Measurements from ENCODE around the gene GALT. TPM values are rescaled to one million over a fixed set of nuclear protein-coding genes. Genes with fewer than 3 reads are reported as not detected.

The GALT gene
- total RNA-seq, 1 donor from 2014 or later = 57.5 TPM

GRCh38 chr9:34694811-34695210, 48.3 kb downstream of the GALT start:
- H3K27me3 Mint-ChIP-seq (ENCODE audit: unreplicated experiment) = peaks cover under 1% of the 10 kb centered on the region
- H3K27ac Mint-ChIP-seq (ENCODE audit: unreplicated experiment) = peak overlapping the region; percentile 55
- peaks cover 5% of the 10 kb centered on the region for H3K36me3 Mint-ChIP-seq (ENCODE audit: unreplicated experiment)
- H3K4me3 Mint-ChIP-seq (ENCODE audit: unreplicated experiment) = no peak overlapping the region
- H3K9me3 Mint-ChIP-seq (ENCODE audit: unreplicated experiment) = no peaks in the 10 kb centered on the region
- TF ChIP-seq CTCF (IDR thresholded peaks at IDR 0.05; ENCODE audit: partially characterized antibody, unreplicated experiment) = no peak
- no peaks in the 10 kb centered on the region for H3K4me1 Mint-ChIP-seq (ENCODE audit: low read depth, unreplicated experiment)
- DNase-seq = no peak

Other genes with a start within 250 kb of the GALT start
- 221 TPM for gene FAM219A, start 188.1 kb upstream of the GALT start, total RNA-seq (ENCODE audit: unreplicated experiment)
- gene DNAI1, start 187.9 kb upstream of the GALT start, total RNA-seq (ENCODE audit: unreplicated experiment) = 1.2 TPM
- 11.5 TPM for gene ENHO, start 123.7 kb upstream of the GALT start, total RNA-seq (ENCODE audit: unreplicated experiment)
- 170 TPM for gene CNTFR, start 57.0 kb upstream of the GALT start, total RNA-seq (ENCODE audit: unreplicated experiment)
- gene RPP25L, start 34.6 kb upstream of the GALT start, total RNA-seq (ENCODE audit: unreplicated experiment) = 12.6 TPM
- gene DCTN3, start 26.2 kb upstream of the GALT start, total RNA-seq (ENCODE audit: unreplicated experiment) = 119 TPM
- not detected for gene ARID3C, start 17.6 kb upstream of the GALT start, total RNA-seq (ENCODE audit: unreplicated experiment)
- gene SIGMAR1, start 8.9 kb upstream of the GALT start, total RNA-seq (ENCODE audit: unreplicated experiment) = 44.4 TPM
- gene IL11RA, start 5.5 kb downstream of the GALT start, total RNA-seq (ENCODE audit: unreplicated experiment) = 28.8 TPM
- 1.7 TPM for gene CCL27, start 16.0 kb downstream of the GALT start, total RNA-seq (ENCODE audit: unreplicated experiment)
- not detected for gene CCL19, start 44.6 kb downstream of the GALT start, total RNA-seq (ENCODE audit: unreplicated experiment)
- gene CCL21, start 63.5 kb downstream of the GALT start, total RNA-seq (ENCODE audit: unreplicated experiment) = not detected